NOMO-1 (cell line): ENCODE measurements around the gene LRRC75A.
"Not testable (repeated sequence)": the region's sequence is repeated elsewhere in the genome, so short reads cannot be mapped to it uniquely, and the experiment has no call there.

Experiments used
- DNase-seq, 2 experiments: peaks; one replicate each; lab custom pipeline; 2025; ENCODE audit not compliant: unreplicated experiment in 2 of 2; lab: John Stamatoyannopoulos, UW

LRRC75A gene

GRCh38 chr17:16455997-16456741 is 35.8 kb downstream of the LRRC75A start:
- DNase-seq, result no peak

GRCh38 chr17:16453493-16453851 is 38.5 kb downstream of the LRRC75A start:
- no peak for DNase-seq

- DNase-seq, result not testable (repeated sequence)
These were observed 39.7 kb downstream of the LRRC75A start for GRCh38 chr17:16452268-16452667.

GRCh38 chr17:16450028-16450427 is 42.0 kb downstream of the LRRC75A start:
- no peak for DNase-seq

GRCh38 chr17:16449121-16449570 is 42.8 kb downstream of the LRRC75A start:
- no peak for DNase-seq

GRCh38 chr17:16448490-16448889 is 43.5 kb downstream of the LRRC75A start:
- DNase-seq, result no peak

- no peak for DNase-seq
These were observed 44.3 kb downstream of the LRRC75A start for GRCh38 chr17:16447676-16448075.

GRCh38 chr17:16446338-16446983 is 45.5 kb downstream of the LRRC75A start:
- DNase-seq, result no peak

GRCh38 chr17:16444258-16444886 is 47.6 kb downstream of the LRRC75A start:
- no peak for DNase-seq

GRCh38 chr17:16443511-16444257 is 48.3 kb downstream of the LRRC75A start:
- DNase-seq, result no peak

GRCh38 chr17:16442594-16443510 is 49.1 kb downstream of the LRRC75A start:
- peak in 1 of 2 experiments; percentile 40 for DNase-seq

- peak; percentile 72 to 80 for DNase-seq
These were observed 49.9 kb downstream of the LRRC75A start for GRCh38 chr17:16442141-16442540.

- no peak for DNase-seq
These were observed 50.9 kb downstream of the LRRC75A start for GRCh38 chr17:16440901-16441629.

- DNase-seq, result not testable (repeated sequence)
These were observed 51.6 kb downstream of the LRRC75A start for GRCh38 chr17:16440354-16440753.

GRCh38 chr17:16439811-16440351 is 52.1 kb downstream of the LRRC75A start:
- peak; percentile 59 for DNase-seq

GRCh38 chr17:16439303-16439791 is 52.6 kb downstream of the LRRC75A start:
- no peak for DNase-seq

- peak; percentile 99 to 100 for DNase-seq
These were observed 53.3 kb downstream of the LRRC75A start for GRCh38 chr17:16438557-16439302.

GRCh38 chr17:16438173-16438556 is 53.8 kb downstream of the LRRC75A start:
- no peak for DNase-seq
